HG03196 (cell line): ENCODE measurements around the gene MEGF9.

Experiments used
- ATAC-seq: cut with Tn5 transposase; IDR thresholded peaks from one replicate; pipeline ENCODE4 v1.9.1; 2021; ENCODE audit not compliant: unreplicated experiment

The MEGF9 gene

DNA sequence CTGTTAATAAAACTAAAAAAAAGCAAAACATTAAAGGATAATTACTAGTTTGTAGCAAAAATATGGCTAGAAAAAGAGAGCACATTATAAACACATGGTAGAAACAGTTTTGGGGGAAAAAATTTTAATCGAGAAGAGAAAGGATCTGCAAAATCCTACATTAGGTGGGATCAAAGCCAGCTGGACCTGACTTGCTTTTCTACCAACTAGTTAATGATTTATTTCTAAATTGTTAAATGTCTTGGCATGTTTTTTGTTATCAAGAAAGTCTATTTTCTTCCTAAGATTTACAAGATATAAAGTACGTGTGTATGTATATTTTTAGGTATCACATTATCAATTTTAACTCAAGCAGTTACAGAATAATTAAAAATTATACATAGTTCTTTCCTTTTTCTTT, 87.2 kb downstream of the MEGF9 start:
- ATAC-seq = no peak

GRCh38 chr9:120626512-120626911, 87.8 kb downstream of the MEGF9 start:
- ATAC-seq = no peak

DNA sequence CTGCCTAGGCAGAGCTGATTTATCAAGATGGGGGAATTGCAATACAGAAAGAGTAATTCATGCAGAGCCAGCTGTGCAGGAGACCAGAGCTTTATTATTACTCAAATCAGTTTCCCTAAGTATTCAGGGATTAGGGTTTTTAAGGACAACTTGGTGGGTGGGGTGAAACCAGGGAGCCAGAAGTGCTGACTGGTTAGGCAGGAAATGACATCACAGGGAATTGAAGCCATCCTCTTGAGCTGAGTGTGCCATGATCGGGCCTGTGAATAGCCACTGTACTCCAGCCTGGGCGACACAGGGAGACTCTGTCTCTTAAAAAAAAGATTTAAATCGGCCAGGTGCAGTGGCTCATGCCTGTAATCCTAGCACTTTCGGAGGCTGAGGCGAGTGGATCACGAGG, 89.0 kb downstream of the MEGF9 start:
- no peak for ATAC-seq

DNA sequence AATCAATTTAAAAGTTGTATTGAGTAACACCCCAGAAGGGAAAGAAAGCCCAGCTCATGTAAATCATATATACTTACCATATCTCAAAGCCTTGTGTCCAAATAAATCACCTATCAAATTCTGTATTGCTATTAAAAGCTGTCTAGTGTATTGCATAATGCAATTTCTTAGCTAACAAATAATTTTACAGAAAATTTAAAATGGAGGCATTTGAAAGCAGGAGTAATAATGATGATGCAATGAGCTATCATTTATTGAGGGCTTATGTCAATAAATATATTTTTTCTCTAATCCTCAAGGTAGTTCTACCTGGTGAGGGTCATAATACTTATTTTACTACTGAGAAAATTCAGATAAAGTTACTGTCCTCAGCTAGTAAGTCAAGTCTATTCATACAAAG, 91.5 kb downstream of the MEGF9 start:
- ATAC-seq = no peak

DNA sequence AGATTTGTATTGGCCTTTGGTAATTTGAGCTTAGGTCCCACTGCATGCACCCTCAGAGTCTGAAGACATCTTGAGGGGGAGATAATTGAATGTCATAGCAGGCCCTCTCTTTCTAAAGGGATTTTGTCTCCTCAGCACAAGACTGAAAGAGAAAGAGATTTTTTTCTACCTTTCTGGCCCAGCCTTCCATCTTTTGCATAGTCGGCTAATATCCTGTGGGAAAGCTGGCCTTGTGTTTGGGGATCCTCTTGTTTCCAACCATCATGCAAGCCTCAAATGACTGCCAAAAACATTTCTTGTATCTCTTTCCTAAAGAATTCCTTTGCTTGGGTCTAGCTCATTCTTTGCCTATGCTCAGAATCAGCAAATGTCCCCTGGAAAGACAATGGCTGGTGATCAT, 92.3 kb downstream of the MEGF9 start:
- ATAC-seq = no peak

DNA sequence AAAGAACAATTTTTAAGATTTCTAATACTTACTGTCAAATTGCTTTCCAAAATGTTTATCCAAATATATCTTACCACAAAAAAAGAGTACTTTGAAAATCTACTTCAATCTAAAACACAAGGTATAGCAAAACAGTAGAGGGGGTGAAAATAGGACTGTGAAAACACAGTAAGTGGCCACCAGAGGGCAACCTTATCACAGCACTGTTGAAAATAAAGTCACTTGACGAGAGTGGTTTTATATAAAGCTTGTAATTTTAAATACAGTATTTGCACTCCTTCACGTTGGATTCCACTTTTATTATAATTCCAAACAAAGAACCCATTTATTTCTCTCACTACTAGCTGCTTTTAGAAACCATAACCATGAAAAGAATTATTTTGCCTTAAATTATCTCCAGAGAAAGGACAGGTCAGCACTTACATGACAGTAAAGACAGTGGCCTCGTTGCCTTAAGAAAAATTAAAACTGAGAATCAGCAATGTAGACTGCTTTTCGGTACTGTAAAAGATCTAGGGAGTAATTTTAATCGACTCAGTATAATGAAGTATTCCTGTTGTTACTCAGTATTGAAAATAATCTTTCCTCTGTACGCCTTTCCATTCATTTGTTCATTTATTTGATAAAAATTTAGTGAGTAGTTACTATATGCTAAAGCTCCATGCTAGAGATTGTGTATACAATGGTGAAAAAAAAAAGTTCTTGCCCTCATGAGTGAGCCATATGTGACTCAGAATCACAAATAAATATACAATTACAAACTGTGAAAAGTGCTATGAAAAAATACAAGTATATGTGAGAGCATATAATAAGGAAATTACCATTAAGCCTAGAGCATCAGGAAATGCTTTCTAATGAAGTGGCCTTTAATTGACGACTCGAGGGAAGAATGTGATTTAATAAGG, 94.3 kb downstream of the MEGF9 start:
- ATAC-seq = peak; percentile 59

GRCh38 chr9:120616966-120617935, 97.0 kb downstream of the MEGF9 start:
- ATAC-seq = no peak

- ATAC-seq = no peak
These were observed 102.1 kb downstream of the MEGF9 start for GRCh38 chr9:120612218-120612617.

DNA sequence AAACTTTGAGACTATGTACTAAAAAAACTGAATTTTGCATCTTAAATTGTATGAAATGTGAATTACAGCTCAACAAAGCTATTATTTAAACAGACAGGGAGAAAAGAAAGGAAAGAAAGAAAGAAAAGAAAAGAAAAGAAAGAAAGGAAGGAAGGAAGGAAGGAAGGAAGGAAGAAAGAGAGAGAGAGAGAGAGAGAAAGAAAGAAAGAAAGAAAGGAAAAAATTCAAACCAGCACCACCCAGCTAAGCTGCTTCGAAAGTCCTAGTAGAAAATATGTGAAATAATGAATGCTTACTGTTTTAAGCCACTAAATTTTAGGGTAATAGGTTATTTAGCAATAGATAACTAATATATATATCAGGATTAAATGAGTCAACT, 102.6 kb downstream of the MEGF9 start:
- no peak for ATAC-seq

GRCh38 chr9:120610975-120611689, 103.1 kb downstream of the MEGF9 start:
- no peak for ATAC-seq

DNA sequence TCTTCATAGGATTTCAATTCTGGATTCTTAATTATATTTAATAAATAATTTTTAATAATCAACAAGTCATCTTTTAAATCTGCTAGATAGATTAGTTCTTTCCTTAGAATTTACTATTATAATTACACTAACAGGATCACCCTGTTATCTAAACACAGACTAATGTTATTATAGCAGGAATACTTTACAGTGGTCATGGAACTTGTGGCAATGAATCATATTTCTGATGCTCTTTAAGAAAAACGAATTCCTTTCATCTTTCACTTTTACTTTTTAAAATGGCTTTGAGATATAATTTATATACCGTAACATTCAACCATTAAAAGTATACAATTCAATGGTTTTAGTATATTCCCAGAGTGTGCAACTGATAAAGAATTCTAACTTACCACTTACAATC, 104.6 kb downstream of the MEGF9 start:
- no peak for ATAC-seq

- ATAC-seq = no peak
These were observed 105.8 kb downstream of the MEGF9 start for GRCh38 chr9:120608421-120608820.

DNA sequence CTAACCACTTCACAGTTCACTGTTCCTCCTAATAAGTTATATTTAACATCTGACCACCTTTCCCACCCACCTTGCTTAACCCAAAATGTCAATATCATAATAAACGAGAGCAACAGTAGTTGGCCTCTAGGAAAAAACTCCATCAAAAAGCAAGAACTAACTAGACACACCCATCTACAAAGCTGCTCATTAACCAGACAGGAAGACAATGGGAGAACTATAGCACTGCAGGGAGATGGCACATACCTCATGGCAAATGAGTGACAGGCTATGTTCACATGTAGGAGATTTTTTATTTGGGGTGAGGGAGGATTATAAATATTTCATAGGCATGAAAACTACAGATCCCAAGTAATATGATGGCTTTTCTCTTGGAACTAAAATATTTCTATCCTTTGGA, 110.7 kb downstream of the MEGF9 start:
- ATAC-seq = no peak

DNA sequence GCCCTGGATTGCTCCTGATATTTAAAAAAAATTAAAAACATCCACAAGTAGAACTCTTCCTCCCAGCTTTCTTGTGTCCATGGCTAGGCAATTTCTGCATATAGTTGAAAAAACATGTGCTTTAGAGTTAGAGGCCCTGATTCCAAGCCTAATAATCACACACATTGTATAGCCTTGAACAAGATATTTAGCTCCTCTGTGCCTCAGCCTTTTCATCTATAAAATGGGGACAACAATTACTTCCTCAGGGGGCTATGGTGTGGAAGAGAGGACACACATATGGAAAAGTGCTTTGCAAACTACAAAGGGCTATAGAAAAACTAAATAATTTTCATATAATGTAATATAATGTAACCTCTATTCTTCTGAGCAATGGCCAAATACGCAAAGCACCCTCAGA, 111.3 kb downstream of the MEGF9 start:
- no peak for ATAC-seq

DNA sequence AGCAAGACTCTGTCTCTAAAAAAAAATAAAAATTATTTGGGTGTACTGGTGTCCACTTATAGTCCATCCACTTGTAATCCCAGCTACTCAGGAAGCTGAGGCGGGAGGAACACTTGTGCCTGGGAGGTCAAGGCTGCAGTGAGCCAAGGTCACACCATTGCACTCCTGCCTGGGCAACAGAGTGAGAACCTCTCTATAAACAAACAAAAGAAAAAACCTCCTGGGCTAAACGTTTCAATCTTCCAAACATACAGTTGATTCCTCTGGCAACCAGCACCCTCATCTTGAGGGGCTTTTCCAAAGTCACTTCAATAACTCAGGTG, 120.4 kb downstream of the MEGF9 start:
- ATAC-seq = no peak

DNA sequence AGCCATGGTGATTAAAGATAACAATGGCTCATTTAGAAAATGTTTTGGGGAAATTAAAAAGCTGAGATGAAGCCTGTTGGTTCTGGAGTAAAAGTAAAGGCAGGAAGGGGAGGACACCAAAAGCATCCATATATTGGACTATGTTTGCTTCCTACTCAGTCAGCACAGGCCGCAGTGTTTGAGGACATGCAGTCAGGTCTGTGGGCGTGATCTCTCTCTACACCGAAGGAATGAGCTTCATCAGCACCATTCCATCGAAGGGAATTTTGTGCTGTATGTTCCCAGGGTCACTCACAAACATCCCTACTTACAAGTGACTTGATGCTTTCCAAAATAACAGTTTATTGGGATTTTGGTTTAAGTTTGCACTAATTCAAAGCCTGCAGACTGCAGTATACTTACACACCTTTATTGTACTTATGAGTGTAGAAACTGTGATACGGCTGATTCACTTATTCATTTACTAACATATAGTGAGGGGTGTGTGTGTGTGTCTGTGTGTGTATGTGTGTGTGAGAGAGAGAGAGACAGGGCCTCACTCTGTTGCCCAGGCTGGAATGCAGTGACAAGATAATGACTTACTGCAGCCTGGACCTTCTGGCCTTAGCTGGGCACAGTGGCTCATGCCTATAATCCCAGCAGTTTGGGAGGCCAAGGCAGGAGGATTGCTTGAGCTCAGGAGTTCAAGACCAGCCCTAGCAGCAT, 120.9 kb downstream of the MEGF9 start:
- no peak for ATAC-seq

GRCh38 chr9:120592210-120592609, 122.1 kb downstream of the MEGF9 start:
- no peak for ATAC-seq

GRCh38 chr9:120587328-120587727, 126.9 kb downstream of the MEGF9 start:
- ATAC-seq = no peak

DNA sequence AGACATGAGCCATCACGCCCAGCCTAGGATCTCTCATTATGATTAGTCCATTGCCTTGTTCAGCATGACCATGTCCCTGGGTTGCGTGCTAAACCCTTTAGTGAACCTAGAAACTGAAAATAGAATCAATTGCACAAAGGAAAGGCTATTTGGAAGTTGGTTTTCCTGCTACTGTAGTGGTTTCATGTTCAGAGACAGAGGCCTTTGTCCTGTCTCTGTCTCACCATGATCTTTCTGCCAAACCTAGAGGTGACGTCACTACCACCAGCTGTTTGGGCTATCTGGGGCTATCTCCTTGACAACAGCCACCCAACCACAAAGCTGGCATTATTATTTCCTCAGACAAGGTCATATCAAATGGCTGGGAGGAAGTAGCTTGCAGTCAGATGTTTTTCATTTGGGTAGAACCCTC, 130.3 kb downstream of the MEGF9 start:
- ATAC-seq = peak; percentile 68

DNA sequence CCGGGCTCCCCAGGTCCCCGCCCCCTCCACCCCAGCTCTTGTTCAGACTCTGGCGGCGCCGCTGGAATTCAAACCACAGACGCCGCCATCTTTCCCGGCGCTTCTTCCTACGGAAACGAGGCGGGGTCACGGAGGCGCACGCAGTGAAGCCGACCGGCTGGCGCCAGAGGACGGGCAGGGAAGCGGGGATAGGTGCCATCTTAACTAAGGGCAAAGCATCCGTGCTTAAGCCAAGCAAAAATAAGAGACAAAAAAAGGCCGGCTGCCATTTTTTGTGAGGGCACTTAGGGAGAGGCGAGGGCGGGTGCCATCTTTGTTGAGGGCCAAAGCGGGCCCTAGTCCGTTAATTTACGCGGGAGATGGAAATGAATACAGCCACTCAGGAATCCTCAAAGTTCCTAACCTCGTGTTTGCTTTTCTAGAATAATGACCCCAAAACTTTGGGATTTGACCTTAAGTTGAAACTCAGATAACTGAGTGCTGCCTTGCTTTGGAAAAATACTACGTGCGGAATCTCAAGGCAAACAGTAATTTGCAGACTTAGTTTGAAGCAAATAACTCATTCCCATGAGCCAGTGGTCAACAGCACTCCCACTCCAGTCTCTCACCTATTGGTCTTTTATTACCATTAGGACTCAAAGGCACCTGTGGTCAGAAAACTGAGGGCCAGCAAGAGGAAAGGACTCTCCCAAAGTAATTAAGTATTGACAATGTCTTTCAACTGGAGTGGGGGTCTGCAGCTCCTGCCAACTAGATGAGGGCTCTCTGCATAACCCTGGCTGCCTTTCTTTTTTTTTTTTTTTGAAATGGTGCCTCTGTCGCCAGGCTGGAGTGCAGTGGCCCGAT, 134.0 kb downstream of the MEGF9 start, which contains the start of gene CDK5RAP2:
CDK5RAP2 (minus strand) TSS at position 117 of the 846 bp plus-strand sequence. CDS start 189 bp downstream, outside the sequence.
- ATAC-seq = peak; percentile 86
